ENCODE data around the gene MTUS2. TPM values are rescaled to one million over a fixed set of nuclear protein-coding genes. Genes with fewer than 3 reads are reported as not detected.

MTUS2 gene
- total and polyA plus RNA-seq, 9 of the 15 experiments (the other 6 are each of a cell fraction or from before 2014, with no cell fraction given): 0.01 to 0.28 (median 0.06) TPM; not detected in 1

DNA sequence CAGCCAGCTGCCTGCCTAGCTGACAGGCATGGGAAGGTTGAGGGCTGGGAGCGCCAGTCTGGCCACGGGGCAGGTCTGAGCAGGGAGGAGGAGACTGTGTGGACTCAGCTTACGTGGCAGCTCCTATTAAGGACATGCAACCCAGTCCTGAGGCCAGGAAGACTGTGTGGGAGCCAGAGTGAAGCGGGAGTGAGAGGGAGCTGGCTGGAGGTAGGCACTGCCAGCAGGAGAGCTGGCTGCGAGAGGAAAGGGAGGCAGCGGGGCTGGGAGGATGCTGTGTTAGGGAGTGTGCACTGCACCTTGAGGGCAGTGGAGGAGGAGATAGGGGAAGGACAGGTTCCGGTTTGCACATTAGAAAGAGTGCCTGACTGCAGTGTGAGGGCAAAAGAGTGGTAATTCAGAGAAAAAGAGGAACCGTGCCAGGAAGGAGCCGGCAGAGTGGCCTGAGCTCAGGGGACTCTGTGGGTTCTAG, 676.1 kb downstream of the MTUS2 start:
- intact Hi-C loops (cut with micrococcal nuclease): no loop called here
- Histone ChIP-seq H3K79me2 (ENCODE audit: control insufficient read depth, insufficient read depth, low read length) (no peaks in the 10 kb centered on the region), H4K20me1 (replicated peaks; ENCODE audit: control insufficient read depth, insufficient read depth, low read length) (no peaks in the 10 kb centered on the region), H3K4me3 (no peak overlapping the region), H3K9ac (ENCODE audit: insufficient read depth in 1 of 2, low read depth in 2 of 2, low read length in 2 of 2) (no peak overlapping the region), H3K36me3 (ENCODE audit: control insufficient read depth, insufficient read depth, low read length) (no peaks in the 10 kb centered on the region), H3K4me1 (replicated peaks in 1 of 2; ENCODE audit: control insufficient read depth in 2 of 2, insufficient read depth in 2 of 2, low read length in 2 of 2) (no peaks in the 10 kb centered on the region), H3K9me1 (ENCODE audit: control insufficient read depth, insufficient read depth, low read length) (no peaks in the 10 kb centered on the region), H3K27me3 (ENCODE audit: control insufficient read depth in 2 of 2, insufficient read depth in 2 of 2, low read length in 2 of 2) (peaks cover 0 to 48% of the 10 kb centered on the region in 2 experiments; a peak in 2 of 5 replicates), H3K4me2 (ENCODE audit: insufficient read depth, low read length) (no peak overlapping the region), H3K27ac (ENCODE audit: extremely low read depth, low read depth, low read length) (no peak overlapping the region), H2AFZ (ENCODE audit: low read depth, low read length) (no peak overlapping the region), H3K9me3 (replicated peaks; ENCODE audit: control insufficient read depth, insufficient read depth, low read depth, low read length) (no peaks in the 10 kb centered on the region)
- no TSS peak for BruUV-seq (replicated peaks)
- ChIA-PET CTCF (ENCODE audit: low intra/inter-chr PET ratio) (no interaction called here), POLR2A (interaction anchor here (1.2 kb wide), 1 partner anchor 11 kb away, joined by 4 read pairs; no protein-coding TSS in a partner anchor)
- no peak for ATAC-seq
- 0% methylated on average over 5 of the region's 9 CpGs for WGBS (ENCODE audit: insufficient coverage, low coverage, missing lambda C conversion rate)
- no peak for DNase-seq (ENCODE audit: extremely low read depth in 1 of 4, low spot score in 3 of 4)
- in situ Hi-C loops (cut with MboI): no loop called here
- FAIRE-seq: no peak
- TF ChIP-seq NRF1 (conservative IDR thresholded peaks at IDR 0.05 in 1 of 2, IDR thresholded peaks at IDR 0.05 in 1 of 2) (no peak), LARP7 (IDR thresholded peaks at IDR 0.05) (no peak), CC2D1A (IDR thresholded peaks at IDR 0.05) (no peak), CSDE1 (IDR thresholded peaks at IDR 0.05) (no peak), LCOR (CRISPR knock-in tag; IDR thresholded peaks at IDR 0.05) (no peak), U2AF1 (optimal IDR thresholded peaks at IDR 0.05; ENCODE audit: low read depth, low read length) (no peak), MTA2 (IDR thresholded peaks at IDR 0.05; ENCODE audit: low read depth) (no peak), TCF7L2 (IDR thresholded peaks at IDR 0.05; ENCODE audit: low read depth, low read length) (no peak), PCBP2 (IDR thresholded peaks at IDR 0.05; ENCODE audit: low read depth, low read length, poor library complexity, severe bottlenecking) (no peak), EHMT2 (IDR thresholded peaks at IDR 0.05) (no peak), POLR2H (tag; IDR thresholded peaks at IDR 0.05; ENCODE audit: low read depth) (no peak), PHF21A (IDR thresholded peaks at IDR 0.05; ENCODE audit: borderline replicate concordance, low read depth) (no peak), SRSF1 (IDR thresholded peaks at IDR 0.05; ENCODE audit: low read depth, low read length) (no peak), NCOR1 (IDR thresholded peaks at IDR 0.05) (no peak), ESRRB (CRISPR knock-in tag; IDR thresholded peaks at IDR 0.05; ENCODE audit: borderline replicate concordance) (no peak), RBM34 (IDR thresholded peaks at IDR 0.05; ENCODE audit: borderline replicate concordance, insufficient read depth, low read length) (no peak)
- TF ChIP-seq, protein P1, sequence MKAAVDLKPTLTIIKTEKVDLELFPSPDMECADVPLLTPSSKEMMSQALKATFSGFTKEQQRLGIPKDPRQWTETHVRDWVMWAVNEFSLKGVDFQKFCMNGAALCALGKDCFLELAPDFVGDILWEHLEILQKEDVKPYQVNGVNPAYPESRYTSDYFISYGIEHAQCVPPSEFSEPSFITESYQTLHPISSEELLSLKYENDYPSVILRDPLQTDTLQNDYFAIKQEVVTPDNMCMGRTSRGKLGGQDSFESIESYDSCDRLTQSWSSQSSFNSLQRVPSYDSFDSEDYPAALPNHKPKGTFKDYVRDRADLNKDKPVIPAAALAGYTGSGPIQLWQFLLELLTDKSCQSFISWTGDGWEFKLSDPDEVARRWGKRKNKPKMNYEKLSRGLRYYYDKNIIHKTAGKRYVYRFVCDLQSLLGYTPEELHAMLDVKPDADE (conservative IDR thresholded peaks at IDR 0.05; ENCODE audit: control insufficient read depth, low read depth, low read length): no peak
- TF ChIP-seq, protein P2, sequence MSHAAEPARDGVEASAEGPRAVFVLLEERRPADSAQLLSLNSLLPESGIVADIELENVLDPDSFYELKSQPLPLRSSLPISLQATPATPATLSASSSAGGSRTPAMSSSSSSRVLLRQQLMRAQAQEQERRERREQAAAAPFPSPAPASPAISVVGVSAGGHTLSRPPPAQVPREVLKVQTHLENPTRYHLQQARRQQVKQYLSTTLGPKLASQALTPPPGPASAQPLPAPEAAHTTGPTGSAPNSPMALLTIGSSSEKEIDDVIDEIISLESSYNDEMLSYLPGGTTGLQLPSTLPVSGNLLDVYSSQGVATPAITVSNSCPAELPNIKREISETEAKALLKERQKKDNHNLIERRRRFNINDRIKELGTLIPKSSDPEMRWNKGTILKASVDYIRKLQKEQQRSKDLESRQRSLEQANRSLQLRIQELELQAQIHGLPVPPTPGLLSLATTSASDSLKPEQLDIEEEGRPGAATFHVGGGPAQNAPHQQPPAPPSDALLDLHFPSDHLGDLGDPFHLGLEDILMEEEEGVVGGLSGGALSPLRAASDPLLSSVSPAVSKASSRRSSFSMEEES (CRISPR knock-in tag; IDR thresholded peaks at IDR 0.05): no peak
- TF ChIP-seq, protein P3, sequence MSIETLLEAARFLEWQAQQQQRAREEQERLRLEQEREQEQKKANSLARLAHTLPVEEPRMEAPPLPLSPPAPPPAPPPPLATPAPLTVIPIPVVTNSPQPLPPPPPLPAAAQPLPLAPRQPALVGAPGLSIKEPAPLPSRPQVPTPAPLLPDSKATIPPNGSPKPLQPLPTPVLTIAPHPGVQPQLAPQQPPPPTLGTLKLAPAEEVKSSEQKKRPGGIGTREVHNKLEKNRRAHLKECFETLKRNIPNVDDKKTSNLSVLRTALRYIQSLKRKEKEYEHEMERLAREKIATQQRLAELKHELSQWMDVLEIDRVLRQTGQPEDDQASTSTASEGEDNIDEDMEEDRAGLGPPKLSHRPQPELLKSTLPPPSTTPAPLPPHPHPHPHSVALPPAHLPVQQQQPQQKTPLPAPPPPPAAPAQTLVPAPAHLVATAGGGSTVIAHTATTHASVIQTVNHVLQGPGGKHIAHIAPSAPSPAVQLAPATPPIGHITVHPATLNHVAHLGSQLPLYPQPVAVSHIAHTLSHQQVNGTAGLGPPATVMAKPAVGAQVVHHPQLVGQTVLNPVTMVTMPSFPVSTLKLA (conservative IDR thresholded peaks at IDR 0.05): no peak

Measured in K562 (cell line).